ENCODE measurements around the gene PASK. TPM values are rescaled to one million over a fixed set of nuclear protein-coding genes. Genes with fewer than 3 reads are reported as not detected.

Gene PASK
- total RNA-seq, 1 donor = 101 TPM

GRCh38 chr2:241129086-241129871, 20.0 kb downstream of the PASK start:
- Histone ChIP-seq H3K9me3 (ENCODE audit: low read depth, low read length) (no peaks in the 10 kb centered on the region), H3K4me1 (ENCODE audit: insufficient read depth, low read length) (no peaks in the 10 kb centered on the region), H3K4me3 (ENCODE audit: low read length) (no peak overlapping the region), H3K27me3 (ENCODE audit: insufficient read depth, low read length) (no peaks in the 10 kb centered on the region)

- no peaks in the 10 kb centered on the region for H3K4me1 ChIP-seq (ENCODE audit: insufficient read depth, low read length)
- H3K27me3 ChIP-seq (ENCODE audit: insufficient read depth, low read length) = no peaks in the 10 kb centered on the region
- no peak overlapping the region for H3K4me3 ChIP-seq (ENCODE audit: low read length)
- no peaks in the 10 kb centered on the region for H3K9me3 ChIP-seq (ENCODE audit: low read depth, low read length)
These were observed 21.0 kb downstream of the PASK start for GRCh38 chr2:241128266-241128665.

GRCh38 chr2:241126771-241127202, 22.5 kb downstream of the PASK start:
- no peak overlapping the region for H3K4me3 ChIP-seq (ENCODE audit: low read length)
- H3K27me3 ChIP-seq (ENCODE audit: insufficient read depth, low read length) = no peaks in the 10 kb centered on the region
- H3K9me3 ChIP-seq (ENCODE audit: low read depth, low read length) = no peaks in the 10 kb centered on the region
- H3K4me1 ChIP-seq (ENCODE audit: insufficient read depth, low read length) = no peaks in the 10 kb centered on the region

GRCh38 chr2:241126201-241126611, 23.1 kb downstream of the PASK start:
- Histone ChIP-seq H3K4me1 (ENCODE audit: insufficient read depth, low read length) (no peaks in the 10 kb centered on the region), H3K9me3 (ENCODE audit: low read depth, low read length) (no peaks in the 10 kb centered on the region), H3K4me3 (ENCODE audit: low read length) (no peak overlapping the region)

GRCh38 chr2:241125626-241126025, 23.6 kb downstream of the PASK start:
- H3K4me1 ChIP-seq (ENCODE audit: insufficient read depth, low read length) = no peaks in the 10 kb centered on the region
- H3K27me3 ChIP-seq (ENCODE audit: insufficient read depth, low read length) = no peaks in the 10 kb centered on the region
- H3K4me3 ChIP-seq (ENCODE audit: low read length) = no peak overlapping the region
- H3K9me3 ChIP-seq (ENCODE audit: low read depth, low read length) = no peaks in the 10 kb centered on the region

More at GRCh38 chr2:241126201-241126611, 23.1 kb downstream of the PASK start:
- no peaks in the 10 kb centered on the region for H3K27me3 ChIP-seq (ENCODE audit: insufficient read depth, low read length)

- no peaks in the 10 kb centered on the region for H3K27me3 ChIP-seq (ENCODE audit: insufficient read depth, low read length)
- no peak overlapping the region for H3K4me3 ChIP-seq (ENCODE audit: low read length)
- no peaks in the 10 kb centered on the region for H3K4me1 ChIP-seq (ENCODE audit: insufficient read depth, low read length)
- no peaks in the 10 kb centered on the region for H3K9me3 ChIP-seq (ENCODE audit: low read depth, low read length)
These were observed 25.3 kb downstream of the PASK start for GRCh38 chr2:241123816-241124536.

GRCh38 chr2:241122376-241123002, 26.8 kb downstream of the PASK start:
- Histone ChIP-seq H3K4me1 (ENCODE audit: insufficient read depth, low read length) (no peaks in the 10 kb centered on the region), H3K27me3 (ENCODE audit: insufficient read depth, low read length) (no peaks in the 10 kb centered on the region), H3K9me3 (ENCODE audit: low read depth, low read length) (no peaks in the 10 kb centered on the region), H3K4me3 (ENCODE audit: low read length) (no peak overlapping the region)

GRCh38 chr2:241121008-241121407, 28.3 kb downstream of the PASK start:
- Histone ChIP-seq H3K4me3 (ENCODE audit: low read length) (no peak overlapping the region), H3K4me1 (ENCODE audit: insufficient read depth, low read length) (no peaks in the 10 kb centered on the region), H3K27me3 (ENCODE audit: insufficient read depth, low read length) (no peaks in the 10 kb centered on the region), H3K9me3 (ENCODE audit: low read depth, low read length) (no peaks in the 10 kb centered on the region)

GRCh38 chr2:241120440-241120839, 28.8 kb downstream of the PASK start:
- no peaks in the 10 kb centered on the region for H3K9me3 ChIP-seq (ENCODE audit: low read depth, low read length)
- no peak overlapping the region for H3K4me3 ChIP-seq (ENCODE audit: low read length)
- no peaks in the 10 kb centered on the region for H3K4me1 ChIP-seq (ENCODE audit: insufficient read depth, low read length)
- H3K27me3 ChIP-seq (ENCODE audit: insufficient read depth, low read length) = no peaks in the 10 kb centered on the region

- H3K4me1 ChIP-seq (ENCODE audit: insufficient read depth, low read length) = no peaks in the 10 kb centered on the region
- H3K9me3 ChIP-seq (ENCODE audit: low read depth, low read length) = no peaks in the 10 kb centered on the region
- no peaks in the 10 kb centered on the region for H3K27me3 ChIP-seq (ENCODE audit: insufficient read depth, low read length)
- H3K4me3 ChIP-seq (ENCODE audit: low read length) = no peak overlapping the region
These were observed 30.4 kb downstream of the PASK start for GRCh38 chr2:241118737-241119505.

- Histone ChIP-seq H3K9me3 (ENCODE audit: low read depth, low read length) (no peaks in the 10 kb centered on the region), H3K4me1 (ENCODE audit: insufficient read depth, low read length) (no peaks in the 10 kb centered on the region), H3K27me3 (ENCODE audit: insufficient read depth, low read length) (no peaks in the 10 kb centered on the region), H3K4me3 (ENCODE audit: low read length) (no peak overlapping the region)
These were observed 32.4 kb downstream of the PASK start for GRCh38 chr2:241116606-241117560.

- Histone ChIP-seq H3K9me3 (ENCODE audit: low read depth, low read length) (no peaks in the 10 kb centered on the region), H3K27me3 (ENCODE audit: insufficient read depth, low read length) (no peaks in the 10 kb centered on the region), H3K4me1 (ENCODE audit: insufficient read depth, low read length) (peaks cover 4% of the 10 kb centered on the region), H3K4me3 (ENCODE audit: low read length) (no peak overlapping the region)
These were observed 33.9 kb downstream of the PASK start for GRCh38 chr2:241115361-241115760.

- H3K27me3 ChIP-seq (ENCODE audit: insufficient read depth, low read length) = no peaks in the 10 kb centered on the region
- H3K4me1 ChIP-seq (ENCODE audit: insufficient read depth, low read length) = peaks cover 10% of the 10 kb centered on the region
- no peaks in the 10 kb centered on the region for H3K9me3 ChIP-seq (ENCODE audit: low read depth, low read length)
- no peak overlapping the region for H3K4me3 ChIP-seq (ENCODE audit: low read length)
These were observed 34.4 kb downstream of the PASK start for GRCh38 chr2:241114836-241115235.

- no peaks in the 10 kb centered on the region for H3K27me3 ChIP-seq (ENCODE audit: insufficient read depth, low read length)
- no peak overlapping the region for H3K4me3 ChIP-seq (ENCODE audit: low read length)
- H3K9me3 ChIP-seq (ENCODE audit: low read depth, low read length) = no peaks in the 10 kb centered on the region
- peaks cover 18% of the 10 kb centered on the region for H3K4me1 ChIP-seq (ENCODE audit: insufficient read depth, low read length)
These were observed 36.7 kb downstream of the PASK start for GRCh38 chr2:241112592-241112991.

Measured in mononuclear cell (primary cell).